GM18502 (cell line): Measurements from ENCODE around the gene IFNL1.
"Not testable (repeated sequence)": the region's sequence is repeated elsewhere in the genome, so short reads cannot be mapped to it uniquely, and the experiment has no call there.

Experiments used
- ATAC-seq: cut with Tn5 transposase; IDR thresholded peaks from one replicate; pipeline ENCODE4 v1.9.1; 2021; ENCODE audit warnings: mild to moderate bottlenecking; ENCODE audit not compliant: unreplicated experiment, poor library complexity

IFNL1 gene

DNA sequence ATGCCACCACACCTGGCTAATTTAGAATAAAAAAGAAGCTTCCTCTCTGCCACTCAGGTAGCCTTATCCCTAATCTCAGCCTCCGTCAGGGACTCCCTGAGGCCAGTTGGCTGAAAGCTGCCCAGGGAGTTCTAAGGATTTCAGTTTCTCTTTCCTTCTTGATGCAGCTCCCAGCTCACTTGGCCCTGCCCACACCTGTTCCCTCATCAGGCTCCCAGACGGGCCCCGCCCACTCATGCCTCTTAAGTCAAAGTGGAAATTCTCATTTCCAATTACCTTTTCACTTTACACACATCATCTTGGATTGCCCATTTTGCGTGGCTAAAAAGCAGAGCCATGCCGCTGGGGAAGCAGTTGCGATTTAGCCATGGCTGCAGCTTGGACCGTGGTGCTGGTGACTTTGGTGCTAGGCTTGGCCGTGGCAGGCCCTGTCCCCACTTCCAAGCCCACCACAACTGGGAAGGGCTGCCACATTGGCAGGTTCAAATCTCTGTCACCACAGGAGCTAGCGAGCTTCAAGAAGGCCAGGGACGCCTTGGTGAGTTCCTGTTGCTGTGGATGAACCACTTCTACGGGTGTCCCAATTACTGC, at the start of gene IFNL1:
IFNL1 (plus strand) TSS at position 353 of the 591 bp plus-strand sequence; CDS start at position 368, 15 bp downstream.
- ATAC-seq, result no peak

DNA sequence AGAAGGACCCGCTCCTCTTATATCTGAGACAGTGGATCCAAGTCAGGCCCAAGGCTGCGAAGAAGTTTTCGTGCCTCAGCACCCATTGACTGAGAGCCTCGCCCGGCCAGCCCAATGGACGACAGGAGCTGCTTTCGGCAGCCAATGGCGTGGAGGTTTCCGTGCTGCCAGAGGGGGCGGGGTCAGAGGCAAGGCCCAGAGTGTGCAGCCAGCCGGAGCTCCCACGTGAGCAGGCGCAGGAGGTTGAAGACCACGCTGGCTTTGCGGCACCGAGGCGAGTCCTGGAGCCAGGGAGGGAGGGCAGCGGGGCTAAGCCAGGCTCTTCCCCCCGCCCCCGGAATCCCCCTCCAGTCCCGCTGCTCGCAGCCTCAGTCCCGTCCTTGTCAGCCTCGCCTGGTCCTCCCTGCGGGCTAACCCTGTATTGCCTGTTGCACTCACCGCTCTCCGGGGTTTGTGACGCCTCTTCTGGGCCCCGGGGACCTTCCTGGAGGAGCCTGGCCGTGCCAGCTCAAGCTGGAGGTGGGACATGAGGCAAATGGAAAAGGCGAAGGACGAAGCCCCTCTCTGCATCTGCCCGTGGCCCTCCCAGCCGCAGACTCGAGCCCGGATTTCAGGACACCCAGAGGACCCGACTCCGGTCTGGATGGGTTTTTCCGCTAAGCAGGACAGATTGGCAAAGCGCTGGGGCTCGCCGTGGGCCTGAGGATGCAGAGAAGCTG, 49.1 kb upstream of the IFNL1 start:
- ATAC-seq, result no peak

DNA sequence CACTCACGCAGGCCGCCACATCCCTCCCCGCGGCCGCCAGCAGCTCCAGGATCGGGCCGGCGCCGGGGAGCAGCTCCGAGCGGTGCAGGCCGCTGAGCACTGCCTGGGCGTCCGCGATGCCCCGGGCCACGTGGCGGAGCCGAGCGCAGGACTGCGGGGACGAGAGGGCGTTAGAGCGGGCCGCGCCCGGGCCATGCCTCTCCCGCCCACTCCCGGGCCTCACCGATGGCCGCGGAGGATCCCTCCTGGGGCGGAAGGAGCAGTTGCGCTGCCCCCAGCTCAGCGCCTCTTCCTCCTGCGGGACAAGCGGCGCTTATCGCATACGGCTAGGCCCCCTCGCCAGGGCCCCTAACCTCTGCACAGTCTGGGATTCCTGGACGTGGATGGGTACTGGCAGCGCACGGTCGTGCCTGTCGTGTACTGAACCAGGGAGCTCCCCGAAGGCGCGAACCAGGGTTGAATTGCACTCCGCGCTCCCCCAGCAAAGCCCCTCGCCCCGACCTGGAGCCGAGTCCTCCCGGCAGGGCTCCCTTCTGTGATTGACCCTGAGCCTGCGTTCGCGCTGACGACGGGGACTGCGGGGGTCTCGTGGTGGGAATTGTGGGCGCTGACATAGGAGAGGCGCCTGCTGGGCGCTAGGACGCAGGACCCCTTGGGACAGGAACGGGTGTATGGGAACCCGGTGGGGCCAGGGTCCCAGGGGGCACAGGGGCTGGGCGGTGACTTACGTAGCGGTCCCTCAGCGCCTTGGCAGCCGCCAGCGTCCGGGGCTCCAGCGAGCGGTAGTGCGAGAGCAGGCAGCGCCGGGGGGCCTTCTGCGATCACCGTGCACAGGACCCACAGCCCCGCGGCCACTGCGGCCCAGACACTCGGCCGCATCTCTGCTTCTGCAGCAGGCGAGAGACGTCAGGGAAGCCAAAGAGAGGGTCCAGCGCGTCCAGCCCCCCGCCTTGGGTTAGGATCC, 48.2 kb upstream of the IFNL1 start:
- ATAC-seq, result no peak

DNA sequence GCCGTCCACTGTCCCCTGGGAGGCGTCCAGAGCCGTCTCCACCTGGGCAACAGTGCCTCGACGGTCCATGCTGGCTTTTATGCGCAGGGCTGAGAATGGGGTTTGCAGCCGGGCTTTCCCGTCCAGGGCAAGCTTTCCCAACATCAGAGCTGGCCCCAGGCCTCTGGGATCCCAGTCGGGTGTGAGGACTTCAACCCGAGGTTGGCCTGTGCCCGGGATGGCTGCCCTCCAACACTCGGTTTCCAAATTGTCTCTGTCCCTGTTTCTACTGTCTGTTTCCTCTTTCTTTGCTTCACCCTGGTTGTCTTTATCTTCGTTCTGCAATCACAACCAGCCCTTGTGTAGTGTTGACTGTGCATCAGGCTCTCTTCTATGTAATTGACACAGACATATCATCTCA, 47.4 kb upstream of the IFNL1 start, which contains the start of gene IFNL4:
IFNL4 (minus strand) TSS at position 51 of the 400 bp plus-strand sequence.
- ATAC-seq, result no peak

DNA sequence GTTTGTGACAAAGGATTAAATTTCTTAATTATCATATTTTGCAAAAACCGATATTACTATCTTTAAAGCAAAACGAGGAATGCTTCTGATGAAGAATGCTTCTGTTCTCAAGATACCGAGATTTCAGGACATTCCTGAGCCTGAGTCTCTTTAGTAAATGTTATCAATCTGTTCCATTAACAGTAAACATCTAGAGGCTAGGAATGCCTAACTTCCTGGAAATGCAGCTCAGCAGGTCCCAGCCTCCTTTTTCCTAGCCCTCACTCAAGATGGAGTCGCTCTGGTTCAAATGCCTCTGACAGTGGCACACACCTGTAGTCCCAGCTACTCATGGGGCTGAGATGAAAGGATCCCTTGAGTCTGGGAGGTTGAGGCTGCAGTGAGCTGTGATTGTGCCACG, 45.1 kb upstream of the IFNL1 start:
- no peak for ATAC-seq

DNA sequence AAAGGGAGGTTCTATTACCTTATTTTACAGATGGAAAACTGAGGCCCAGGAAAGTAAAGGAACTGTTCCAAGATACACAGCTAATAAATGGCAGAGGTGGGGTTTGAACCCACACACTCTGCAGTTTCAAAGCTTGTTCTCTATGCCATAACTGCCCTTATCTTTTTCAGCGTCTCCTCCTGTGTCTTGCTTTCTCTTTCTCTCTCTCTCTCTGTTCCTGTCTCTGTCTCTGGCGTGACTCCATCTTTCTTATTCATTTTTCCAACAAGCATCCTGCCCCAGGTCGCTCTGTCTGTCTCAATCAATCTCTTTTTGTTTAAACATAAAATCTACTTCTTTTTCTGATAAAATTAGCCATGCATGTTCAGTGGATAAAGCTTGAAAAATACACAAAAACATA, 44.4 kb upstream of the IFNL1 start:
- ATAC-seq, result no peak

DNA sequence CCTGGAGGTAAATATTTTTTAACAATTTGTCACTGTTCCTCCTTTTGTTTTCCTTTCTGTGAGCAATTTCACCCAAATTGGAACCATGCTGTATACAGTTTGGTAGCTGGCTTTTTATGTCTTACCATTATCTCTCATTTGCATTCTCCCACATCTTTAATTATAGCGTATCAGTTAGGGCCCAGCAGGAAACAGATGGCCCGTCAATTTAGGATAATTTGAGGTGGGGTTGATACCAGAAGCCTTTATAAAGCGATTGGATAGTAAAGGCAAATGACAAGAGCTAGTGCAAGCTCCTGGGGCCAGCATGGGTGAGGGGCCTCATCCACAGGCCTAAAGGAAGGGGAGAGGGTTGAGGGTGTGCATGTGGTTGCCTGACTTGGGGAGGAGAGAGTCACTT, 43.7 kb upstream of the IFNL1 start:
- no peak for ATAC-seq

DNA sequence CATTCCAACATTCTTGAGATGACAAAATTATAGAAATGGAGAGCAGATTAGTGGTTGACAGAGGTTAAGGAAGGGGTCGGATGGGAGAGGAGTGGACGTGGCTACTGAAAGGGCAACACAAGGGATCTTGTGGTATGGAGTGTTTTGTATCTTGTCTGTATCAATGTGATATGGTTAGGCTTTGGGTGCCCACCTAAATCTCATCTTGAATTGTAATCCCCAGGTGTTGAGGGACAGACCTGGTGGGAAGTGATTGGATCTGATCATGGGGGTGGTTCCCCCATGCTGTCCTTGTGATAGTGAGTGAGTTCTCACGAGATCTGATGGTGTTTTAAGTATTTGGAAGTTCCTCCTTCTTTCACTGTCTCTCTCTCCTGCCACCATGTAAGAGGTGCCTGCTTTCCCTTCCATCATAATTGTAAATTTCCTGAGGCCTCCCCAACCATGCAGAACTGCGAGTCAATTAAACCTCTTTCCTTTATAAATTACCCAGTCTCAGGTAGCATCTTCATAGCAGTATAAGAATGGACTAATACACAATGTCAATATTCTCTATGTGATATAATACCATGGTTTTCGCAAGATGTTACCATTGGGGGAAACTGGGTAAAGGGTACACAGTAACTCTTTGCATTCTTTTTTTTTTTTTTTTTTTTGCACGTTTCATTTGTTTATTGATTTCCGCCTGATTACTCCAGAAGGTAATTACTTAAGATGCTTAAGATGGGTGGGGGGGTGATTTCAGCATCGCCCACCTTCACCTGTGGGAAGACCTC, 42.6 kb upstream of the IFNL1 start:
- ATAC-seq, result no peak

DNA sequence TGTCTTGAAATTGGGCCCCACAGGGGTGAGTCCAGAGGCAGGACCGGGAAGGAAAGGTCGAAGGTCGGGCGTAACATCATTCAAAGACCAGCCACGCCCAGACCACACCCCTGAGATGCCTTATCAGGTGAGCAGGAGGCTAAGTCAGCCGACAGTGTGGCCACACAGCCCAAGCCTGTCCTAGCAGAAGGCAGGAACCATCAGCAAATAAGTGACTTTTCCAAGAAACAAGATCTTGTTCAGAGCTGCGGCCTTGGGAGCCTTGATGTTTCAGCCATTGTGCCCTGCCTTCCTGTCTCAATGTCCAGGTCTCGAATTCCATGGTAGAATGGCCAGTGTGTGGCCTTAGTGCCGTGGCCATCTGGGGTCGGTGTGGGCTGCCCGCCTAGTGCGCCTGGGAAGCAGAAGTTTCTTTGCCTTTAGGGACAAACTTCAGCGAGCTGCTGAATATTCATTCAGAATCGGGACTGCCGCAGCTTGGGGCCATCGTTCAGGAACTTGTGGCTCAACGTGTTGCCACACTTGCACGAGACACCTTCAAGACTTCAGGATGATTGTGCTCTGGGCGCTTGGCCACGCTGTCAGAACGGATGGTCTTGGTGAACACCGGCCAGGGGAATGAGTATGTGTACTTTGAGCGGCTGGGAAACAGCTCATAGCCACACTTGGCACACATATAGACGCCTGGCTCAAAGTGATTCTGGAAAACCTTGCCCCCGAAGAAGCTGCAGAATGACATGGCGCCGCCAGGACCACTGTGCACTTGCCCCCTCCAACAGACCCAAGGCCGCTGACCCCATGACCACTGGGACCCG, 41.5 kb upstream of the IFNL1 start:
- no peak for ATAC-seq

DNA sequence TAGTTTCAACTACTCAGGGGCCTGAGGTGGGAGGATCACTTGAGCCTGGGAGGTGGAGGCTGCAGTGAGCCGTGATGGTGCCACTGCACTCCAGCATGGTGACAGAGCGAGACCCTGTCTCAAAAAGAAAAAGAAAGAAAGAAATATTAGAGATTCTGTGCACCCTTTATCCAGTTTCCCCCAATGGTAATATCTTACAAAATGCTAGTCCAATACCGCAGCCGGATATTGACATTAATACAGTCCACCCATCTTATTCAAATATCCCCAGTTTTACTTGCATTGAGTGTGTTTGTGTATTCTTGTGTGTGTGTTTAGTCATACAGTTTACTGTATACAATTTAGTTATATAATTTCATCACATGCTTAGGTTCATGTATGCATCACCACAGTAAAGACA, 39.0 kb upstream of the IFNL1 start:
- no peak for ATAC-seq

DNA sequence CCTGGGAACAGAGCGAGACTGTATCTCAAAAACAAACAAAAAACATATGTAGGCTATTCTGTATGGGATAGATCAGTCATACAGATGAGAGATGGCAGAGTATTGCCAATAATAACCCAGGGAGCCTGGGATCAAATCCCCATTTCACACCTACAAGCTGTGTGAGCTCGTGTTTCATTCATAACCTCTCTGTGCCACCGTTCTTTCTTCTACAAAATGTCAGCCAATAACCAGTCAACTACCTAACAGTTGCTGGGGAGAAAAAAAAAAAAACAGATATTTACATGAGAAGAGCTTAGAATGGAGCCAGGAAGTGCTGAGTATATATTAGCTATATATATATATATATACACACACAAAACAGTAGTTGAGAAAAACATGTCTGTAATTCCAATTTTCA, 34.5 kb upstream of the IFNL1 start:
- ATAC-seq, result no peak

DNA sequence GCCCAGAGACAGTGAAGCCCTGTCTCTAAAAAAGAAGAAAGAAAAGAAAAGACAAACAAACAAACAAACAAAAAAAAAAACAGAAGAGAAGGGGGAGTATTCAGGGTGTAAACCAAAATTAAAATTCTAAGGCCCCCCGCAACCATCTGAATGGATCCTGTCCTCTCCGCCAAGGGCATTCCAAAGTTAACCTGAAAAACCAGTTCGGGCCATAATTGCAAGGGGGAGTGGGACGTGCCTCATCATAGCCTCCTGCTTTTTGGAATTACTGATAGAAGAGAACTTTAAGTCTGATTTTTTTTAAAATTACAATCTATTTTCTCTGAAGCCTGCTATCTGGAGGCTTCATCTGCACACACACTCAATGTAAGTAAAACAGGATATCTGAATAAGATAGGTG, 33.7 kb upstream of the IFNL1 start:
- ATAC-seq, result no peak

DNA sequence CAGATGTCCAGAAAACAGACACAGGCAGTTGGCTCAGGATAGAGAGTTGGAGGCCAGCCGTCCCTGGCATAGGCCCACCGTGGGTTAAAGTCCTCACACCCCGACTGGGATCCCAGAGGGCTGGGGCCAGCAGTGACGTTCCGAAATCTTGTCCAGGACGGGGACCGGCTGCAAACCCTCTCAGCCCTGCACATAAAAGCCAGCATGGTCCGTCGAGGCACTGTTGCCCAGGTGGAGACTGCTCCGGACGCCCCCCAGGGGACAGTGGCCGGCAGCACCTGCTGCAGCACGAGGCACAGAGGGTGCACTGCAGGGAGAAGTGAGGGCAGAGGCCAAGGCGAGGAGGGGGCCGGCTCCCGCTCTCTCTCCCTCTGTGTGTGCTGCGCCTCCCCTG, 32.3 kb upstream of the IFNL1 start:
- no peak for ATAC-seq

DNA sequence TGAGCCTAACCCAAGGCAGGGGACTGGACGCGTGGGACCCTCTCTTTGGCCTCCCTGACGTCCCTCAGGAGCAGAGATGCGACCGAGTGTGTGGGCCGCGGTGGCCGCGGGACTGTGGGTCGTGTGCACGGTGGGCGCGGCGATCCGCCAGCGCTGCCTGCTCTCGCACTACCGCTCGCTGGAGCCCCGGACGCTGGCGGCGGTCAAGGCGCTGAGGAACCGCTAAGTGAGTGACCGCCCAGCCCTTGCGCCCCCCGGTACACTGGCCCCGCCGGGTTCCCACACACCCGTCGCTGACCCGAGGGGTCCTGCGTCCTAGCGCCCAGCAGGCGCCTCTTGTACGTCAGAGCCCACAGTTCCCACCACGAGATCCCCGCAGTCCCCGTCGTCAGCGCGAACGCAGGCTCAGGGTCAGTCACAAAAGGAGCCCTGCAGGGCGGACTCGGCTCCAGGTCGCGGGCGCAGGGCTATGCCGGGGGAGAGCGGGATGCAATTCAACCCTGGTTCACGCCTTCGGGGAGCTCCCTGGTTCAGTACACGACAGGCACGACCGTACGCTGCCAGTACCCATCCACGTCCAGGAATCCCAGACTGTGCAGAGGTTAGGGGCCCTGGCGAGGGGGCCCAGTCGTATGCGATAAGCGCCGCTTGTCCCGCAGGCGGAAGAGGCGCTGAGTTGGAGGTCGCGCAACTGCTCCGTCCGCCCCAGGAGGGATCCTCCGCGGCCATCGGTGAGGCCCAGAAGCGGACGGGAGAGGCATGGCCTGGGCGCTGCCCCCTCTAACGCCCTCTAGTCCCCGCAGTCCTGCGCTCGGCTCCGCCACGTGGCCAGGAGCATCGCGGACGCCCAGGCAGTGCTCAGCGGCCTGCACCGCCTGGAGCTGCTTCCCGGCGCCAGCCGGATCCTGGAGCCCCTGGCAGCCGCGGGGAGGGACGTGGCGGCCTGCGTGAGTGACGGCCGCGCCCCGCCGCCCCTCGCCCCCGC, 31.6 kb upstream of the IFNL1 start:
- no peak for ATAC-seq

DNA sequence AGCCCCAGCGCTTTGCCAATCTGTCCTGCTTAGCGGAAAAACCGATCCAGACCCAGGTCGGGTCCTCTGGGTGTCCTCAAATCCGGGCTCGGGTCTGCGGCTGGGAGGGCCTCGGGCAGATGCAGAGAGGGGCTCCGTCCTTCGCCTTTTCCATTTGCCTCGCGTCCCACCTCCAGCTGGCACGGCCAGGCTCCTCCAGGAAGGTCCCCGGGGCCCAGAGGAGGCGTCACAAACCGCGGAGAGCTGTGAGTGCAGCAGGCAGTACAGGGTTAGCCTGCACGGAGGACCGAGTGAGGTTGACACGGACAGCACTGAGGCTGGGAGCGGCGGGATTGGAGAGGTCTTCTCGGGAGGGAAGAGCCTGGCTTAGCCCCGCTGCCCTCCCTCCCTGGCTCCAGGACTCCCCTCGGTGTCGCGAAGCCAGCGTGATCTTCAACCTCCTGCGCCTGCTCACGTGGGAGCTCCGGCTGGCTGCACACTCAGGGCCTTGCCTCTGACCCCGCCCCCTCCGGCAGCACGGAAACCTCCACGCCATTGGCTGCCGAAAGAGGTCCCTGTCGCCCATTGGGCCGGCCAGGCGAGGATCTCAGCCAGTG, 30.8 kb upstream of the IFNL1 start:
- no peak for ATAC-seq

DNA sequence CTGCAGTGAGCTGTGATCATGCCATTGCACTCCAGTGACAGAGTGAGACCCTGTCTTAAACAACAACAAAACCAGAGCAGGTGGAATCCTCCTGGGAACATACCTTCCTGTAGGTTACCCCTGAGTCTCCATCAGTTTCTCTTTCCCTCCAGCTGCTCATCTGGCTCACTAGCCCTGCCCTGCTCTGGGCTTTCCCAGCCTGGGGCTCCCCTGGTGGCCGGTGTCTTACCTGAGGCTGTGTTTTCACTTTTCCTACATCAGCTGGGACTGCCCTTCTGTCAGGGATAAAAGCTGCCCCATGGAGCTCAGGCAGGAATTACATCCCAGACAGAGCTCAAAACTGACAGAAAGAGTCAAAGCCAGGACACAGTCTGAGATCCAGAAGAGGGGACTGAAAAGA, 28.1 kb upstream of the IFNL1 start, which contains the start of gene IFNL2:
IFNL2 (plus strand) TSS at position 312 of the 400 bp plus-strand sequence. CDS start 173 bp downstream, outside the sequence.
- ATAC-seq, result not testable (repeated sequence)

DNA sequence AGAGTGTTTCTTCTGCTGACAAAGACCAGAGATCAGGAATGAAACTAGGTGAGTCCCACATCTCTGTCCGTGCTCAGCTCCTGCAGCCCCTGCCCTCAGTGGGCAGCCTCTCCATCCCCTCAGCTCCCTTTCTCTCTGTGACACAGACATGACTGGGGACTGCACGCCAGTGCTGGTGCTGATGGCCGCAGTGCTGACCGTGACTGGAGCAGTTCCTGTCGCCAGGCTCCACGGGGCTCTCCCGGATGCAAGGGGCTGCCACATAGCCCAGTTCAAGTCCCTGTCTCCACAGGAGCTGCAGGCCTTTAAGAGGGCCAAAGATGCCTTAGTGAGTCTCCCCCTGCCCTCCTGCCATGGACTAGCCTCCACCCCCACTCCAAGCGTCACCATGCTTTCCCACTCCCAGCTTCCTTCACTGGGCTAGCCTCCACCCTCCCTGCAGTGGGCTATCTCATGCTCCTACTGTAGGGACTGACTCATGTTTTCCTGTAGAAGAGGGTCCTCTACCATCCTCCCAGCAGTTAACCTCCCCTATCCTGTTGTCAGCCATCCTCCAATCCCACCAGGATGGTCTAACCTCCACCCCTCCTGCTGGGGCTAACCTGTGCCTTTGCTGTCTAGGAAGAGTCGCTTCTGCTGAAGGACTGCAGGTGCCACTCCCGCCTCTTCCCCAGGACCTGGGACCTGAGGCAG, 27.5 kb upstream of the IFNL1 start:
- ATAC-seq, result not testable (repeated sequence)
